Astrocyte (in vitro differentiated cells and primary cell): ENCODE data around the gene MUC6.
"Not testable (repeated sequence)": the region's sequence is repeated elsewhere in the genome, so short reads cannot be mapped to it uniquely, and the experiment has no call there.

Experiments used
- EZH2 ChIP-seq: IDR thresholded peaks from 2 replicates; pipeline ENCODE4 v1.6.1; 2012; ENCODE audit warnings: mild to moderate bottlenecking, low read length, inconsistent platforms; ENCODE audit not compliant: insufficient read depth
- TF ChIP-seq, protein P1 (sequence below): IDR thresholded peaks from 2 replicates; pipeline ENCODE4 v1.5.1; 2011; ENCODE audit warnings: low read depth, mild to moderate bottlenecking, inconsistent platforms, low read length, moderate library complexity; ENCODE audit not compliant: insufficient read depth

DNA sequence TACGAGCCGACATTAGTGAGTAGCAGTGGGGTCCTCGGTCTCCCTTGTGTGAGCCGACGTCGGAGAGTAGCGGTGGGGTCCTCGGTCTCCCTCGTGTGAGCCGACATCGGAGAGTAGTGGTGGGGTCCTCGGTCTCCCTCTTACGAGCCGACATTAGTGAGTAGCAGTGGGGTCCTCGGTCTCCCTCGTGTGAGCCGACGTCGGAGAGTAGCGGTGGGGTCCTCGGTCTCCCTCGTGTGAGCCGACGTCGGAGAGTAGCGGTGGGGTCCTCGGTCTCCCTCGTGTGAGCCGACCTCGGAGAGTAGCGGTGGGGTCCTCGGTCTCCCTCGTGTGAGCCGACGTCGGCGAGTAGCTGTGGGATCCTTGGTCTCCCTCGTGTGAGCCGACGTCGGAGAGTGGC is 61.1 kb downstream of the MUC6 start:
- not testable (repeated sequence) for TF ChIP-seq EZH2
- TF ChIP-seq, protein P1, sequence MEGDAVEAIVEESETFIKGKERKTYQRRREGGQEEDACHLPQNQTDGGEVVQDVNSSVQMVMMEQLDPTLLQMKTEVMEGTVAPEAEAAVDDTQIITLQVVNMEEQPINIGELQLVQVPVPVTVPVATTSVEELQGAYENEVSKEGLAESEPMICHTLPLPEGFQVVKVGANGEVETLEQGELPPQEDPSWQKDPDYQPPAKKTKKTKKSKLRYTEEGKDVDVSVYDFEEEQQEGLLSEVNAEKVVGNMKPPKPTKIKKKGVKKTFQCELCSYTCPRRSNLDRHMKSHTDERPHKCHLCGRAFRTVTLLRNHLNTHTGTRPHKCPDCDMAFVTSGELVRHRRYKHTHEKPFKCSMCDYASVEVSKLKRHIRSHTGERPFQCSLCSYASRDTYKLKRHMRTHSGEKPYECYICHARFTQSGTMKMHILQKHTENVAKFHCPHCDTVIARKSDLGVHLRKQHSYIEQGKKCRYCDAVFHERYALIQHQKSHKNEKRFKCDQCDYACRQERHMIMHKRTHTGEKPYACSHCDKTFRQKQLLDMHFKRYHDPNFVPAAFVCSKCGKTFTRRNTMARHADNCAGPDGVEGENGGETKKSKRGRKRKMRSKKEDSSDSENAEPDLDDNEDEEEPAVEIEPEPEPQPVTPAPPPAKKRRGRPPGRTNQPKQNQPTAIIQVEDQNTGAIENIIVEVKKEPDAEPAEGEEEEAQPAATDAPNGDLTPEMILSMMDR, result not testable (repeated sequence)
